WI38 (cell line): ENCODE measurements around the gene TRERF1.

Experiments used
- H3K4me3 ChIP-seq: 2 replicates; pipeline ENCODE4 v1.5.1; 2011; ENCODE audit warnings: low read depth, mild to moderate bottlenecking, control low read depth, low read length
- CTCF ChIP-seq: IDR thresholded peaks from 2 replicates; pipeline ENCODE4 v1.5.1; 2012; ENCODE audit warnings: low read depth, mild to moderate bottlenecking, control low read depth, low read length

The TRERF1 gene

GRCh38 chr6:42269974-42270510 lies 181.7 kb downstream of the TRERF1 start:
- no peak overlapping the region for H3K4me3 ChIP-seq
- TF ChIP-seq CTCF = no peak

GRCh38 chr6:42269553-42269952 lies 182.2 kb downstream of the TRERF1 start:
- no peak overlapping the region for H3K4me3 ChIP-seq
- no peak for TF ChIP-seq CTCF

GRCh38 chr6:42268835-42269204 lies 182.9 kb downstream of the TRERF1 start:
- no peak for TF ChIP-seq CTCF
- H3K4me3 ChIP-seq = no peak overlapping the region

GRCh38 chr6:42268016-42268834 lies 183.5 kb downstream of the TRERF1 start:
- no peak overlapping the region for H3K4me3 ChIP-seq
- no peak for TF ChIP-seq CTCF

- no peak for TF ChIP-seq CTCF
- H3K4me3 ChIP-seq = no peak overlapping the region
Observed at GRCh38 chr6:42266538-42266937, 185.2 kb downstream of the TRERF1 start.

GRCh38 chr6:42264852-42265390 lies 186.8 kb downstream of the TRERF1 start:
- no peak for TF ChIP-seq CTCF
- H3K4me3 ChIP-seq = no peak overlapping the region

GRCh38 chr6:42264162-42264851 lies 187.4 kb downstream of the TRERF1 start:
- no peak for TF ChIP-seq CTCF
- H3K4me3 ChIP-seq = no peak overlapping the region
